ENCODE results near the gene PTPRN2. TPM values are rescaled to one million over a fixed set of nuclear protein-coding genes. Genes with fewer than 3 reads are reported as not detected.

Gene PTPRN2
- total RNA-seq, 1 experiment from 2014 or later = 1.1 TPM

DNA sequence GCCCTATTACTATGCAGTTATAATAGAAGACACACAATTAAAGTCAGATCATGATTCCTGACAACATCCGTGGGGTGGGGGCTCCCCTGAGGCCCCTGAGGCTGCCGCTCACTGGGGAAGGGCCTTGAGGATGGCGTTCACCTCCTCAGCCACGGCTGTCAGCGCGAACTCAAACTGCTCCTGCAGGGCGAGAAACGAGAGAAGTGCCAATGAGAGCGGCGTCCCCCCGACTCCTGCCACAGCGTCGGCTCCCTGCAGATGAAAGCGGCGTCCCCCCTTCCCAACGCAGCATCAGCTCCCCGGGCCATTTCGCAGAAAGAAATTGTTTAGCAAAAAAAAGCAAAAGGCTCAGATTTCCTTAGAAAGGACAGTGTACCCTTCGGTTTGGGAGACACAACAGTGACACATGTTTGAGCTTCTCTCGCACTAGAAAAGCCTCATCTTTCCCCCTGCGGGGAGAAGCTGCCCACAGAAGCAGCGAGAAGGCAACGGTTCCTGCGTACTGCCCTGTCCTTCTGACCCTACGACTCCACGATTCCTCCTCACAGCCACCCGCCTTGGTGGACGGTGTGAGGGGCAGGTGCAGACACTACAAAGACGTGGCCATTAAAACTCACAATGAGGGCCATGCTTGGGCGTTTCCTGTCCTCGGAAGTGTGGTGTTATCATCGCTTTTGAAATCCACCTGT, 1046.9 kb downstream of the PTPRN2 start:
- intact Hi-C loops (cut with micrococcal nuclease; ENCODE audit: unreplicated experiment) = no loop called here
- BruUV-seq (replicated peaks) = no TSS peak
- ChIA-PET POLR2A (no interaction called here), CTCF (no interaction called here)
- H3K36me3 ChIP-seq (ENCODE audit: control insufficient read depth, insufficient read depth, low read length) = no peaks in the 10 kb centered on the region
- no peak overlapping the region for H3K4me3 ChIP-seq (ENCODE audit: low read depth in 2 of 2, low read length in 2 of 2)
- in situ Hi-C loops (cut with HindIII; ENCODE audit: low pct_unique_long_range_greater_than_20kb, low sequenced_read_pairs) = no loop called here
- TF ChIP-seq, protein P1, sequence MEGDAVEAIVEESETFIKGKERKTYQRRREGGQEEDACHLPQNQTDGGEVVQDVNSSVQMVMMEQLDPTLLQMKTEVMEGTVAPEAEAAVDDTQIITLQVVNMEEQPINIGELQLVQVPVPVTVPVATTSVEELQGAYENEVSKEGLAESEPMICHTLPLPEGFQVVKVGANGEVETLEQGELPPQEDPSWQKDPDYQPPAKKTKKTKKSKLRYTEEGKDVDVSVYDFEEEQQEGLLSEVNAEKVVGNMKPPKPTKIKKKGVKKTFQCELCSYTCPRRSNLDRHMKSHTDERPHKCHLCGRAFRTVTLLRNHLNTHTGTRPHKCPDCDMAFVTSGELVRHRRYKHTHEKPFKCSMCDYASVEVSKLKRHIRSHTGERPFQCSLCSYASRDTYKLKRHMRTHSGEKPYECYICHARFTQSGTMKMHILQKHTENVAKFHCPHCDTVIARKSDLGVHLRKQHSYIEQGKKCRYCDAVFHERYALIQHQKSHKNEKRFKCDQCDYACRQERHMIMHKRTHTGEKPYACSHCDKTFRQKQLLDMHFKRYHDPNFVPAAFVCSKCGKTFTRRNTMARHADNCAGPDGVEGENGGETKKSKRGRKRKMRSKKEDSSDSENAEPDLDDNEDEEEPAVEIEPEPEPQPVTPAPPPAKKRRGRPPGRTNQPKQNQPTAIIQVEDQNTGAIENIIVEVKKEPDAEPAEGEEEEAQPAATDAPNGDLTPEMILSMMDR (IDR thresholded peaks at IDR 0.05) = no peak
- no peak for TF ChIP-seq TCF7L2 (IDR thresholded peaks at IDR 0.05; ENCODE audit: low read depth, low read length)
- TF ChIP-seq, protein P2, sequence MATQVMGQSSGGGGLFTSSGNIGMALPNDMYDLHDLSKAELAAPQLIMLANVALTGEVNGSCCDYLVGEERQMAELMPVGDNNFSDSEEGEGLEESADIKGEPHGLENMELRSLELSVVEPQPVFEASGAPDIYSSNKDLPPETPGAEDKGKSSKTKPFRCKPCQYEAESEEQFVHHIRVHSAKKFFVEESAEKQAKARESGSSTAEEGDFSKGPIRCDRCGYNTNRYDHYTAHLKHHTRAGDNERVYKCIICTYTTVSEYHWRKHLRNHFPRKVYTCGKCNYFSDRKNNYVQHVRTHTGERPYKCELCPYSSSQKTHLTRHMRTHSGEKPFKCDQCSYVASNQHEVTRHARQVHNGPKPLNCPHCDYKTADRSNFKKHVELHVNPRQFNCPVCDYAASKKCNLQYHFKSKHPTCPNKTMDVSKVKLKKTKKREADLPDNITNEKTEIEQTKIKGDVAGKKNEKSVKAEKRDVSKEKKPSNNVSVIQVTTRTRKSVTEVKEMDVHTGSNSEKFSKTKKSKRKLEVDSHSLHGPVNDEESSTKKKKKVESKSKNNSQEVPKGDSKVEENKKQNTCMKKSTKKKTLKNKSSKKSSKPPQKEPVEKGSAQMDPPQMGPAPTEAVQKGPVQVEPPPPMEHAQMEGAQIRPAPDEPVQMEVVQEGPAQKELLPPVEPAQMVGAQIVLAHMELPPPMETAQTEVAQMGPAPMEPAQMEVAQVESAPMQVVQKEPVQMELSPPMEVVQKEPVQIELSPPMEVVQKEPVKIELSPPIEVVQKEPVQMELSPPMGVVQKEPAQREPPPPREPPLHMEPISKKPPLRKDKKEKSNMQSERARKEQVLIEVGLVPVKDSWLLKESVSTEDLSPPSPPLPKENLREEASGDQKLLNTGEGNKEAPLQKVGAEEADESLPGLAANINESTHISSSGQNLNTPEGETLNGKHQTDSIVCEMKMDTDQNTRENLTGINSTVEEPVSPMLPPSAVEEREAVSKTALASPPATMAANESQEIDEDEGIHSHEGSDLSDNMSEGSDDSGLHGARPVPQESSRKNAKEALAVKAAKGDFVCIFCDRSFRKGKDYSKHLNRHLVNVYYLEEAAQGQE (IDR thresholded peaks at IDR 0.05; ENCODE audit: insufficient read depth in 1 of 2, low read depth in 2 of 2, low read length in 1 of 2) = no peak
- TF ChIP-seq SIN3A (IDR thresholded peaks at IDR 0.05; ENCODE audit: borderline replicate concordance, insufficient read depth, low read depth, low read length) = no peak
- TF ChIP-seq POLR2AphosphoS5 (IDR thresholded peaks at IDR 0.05; ENCODE audit: low read depth, low read length) = no peak
- DNase-seq (ENCODE audit: low read depth, low spot score) (no peak), ATAC-seq (no peak)
- H3K9me3 ChIP-seq (ENCODE audit: control insufficient read depth, insufficient read depth, low read depth, low read length) = no peaks in the 10 kb centered on the region
- H3K4me1 ChIP-seq (ENCODE audit: control insufficient read depth, insufficient read depth, low read length) = no peaks in the 10 kb centered on the region; the same call in 1 of the 2 replicates
- H3K27ac ChIP-seq (ENCODE audit: low read length) = no peak overlapping the region
- peaks cover 2% of the 10 kb centered on the region for H3K27me3 ChIP-seq (ENCODE audit: control insufficient read depth, insufficient read depth, low read length)

DNA sequence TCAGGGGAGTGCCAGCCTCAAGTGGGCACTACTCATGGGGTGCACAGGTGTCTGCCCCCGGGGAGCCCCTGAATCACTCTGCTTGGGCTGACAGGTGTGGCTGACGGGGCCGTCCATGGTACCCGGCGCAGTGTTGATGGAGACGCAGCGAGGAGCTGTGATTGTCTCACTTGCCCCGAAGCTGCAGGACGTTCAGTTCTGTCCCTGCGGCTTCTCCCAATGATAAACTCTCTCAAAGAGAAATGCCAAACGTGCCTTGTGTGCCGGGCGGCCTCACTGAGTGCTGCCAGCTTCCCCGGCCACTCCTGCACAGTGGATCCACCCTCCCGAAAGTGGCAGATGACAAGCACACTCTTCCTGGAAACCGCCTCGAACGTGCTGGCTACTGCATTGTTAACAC, 1047.6 kb downstream of the PTPRN2 start:
- intact Hi-C loops (cut with micrococcal nuclease; ENCODE audit: unreplicated experiment) = no loop called here
- POLR2A ChIA-PET = no interaction called here
- no peak overlapping the region for H3K27ac ChIP-seq (ENCODE audit: low read length)
- TF ChIP-seq, protein P2 (IDR thresholded peaks at IDR 0.05; ENCODE audit: insufficient read depth in 1 of 2, low read depth in 2 of 2, low read length in 1 of 2) = no peak
- no peak for TF ChIP-seq TCF7L2 (IDR thresholded peaks at IDR 0.05; ENCODE audit: low read depth, low read length)
- TF ChIP-seq SIN3A (IDR thresholded peaks at IDR 0.05; ENCODE audit: borderline replicate concordance, insufficient read depth, low read depth, low read length) = no peak
- TF ChIP-seq, protein P1 (IDR thresholded peaks at IDR 0.05) = no peak
- TF ChIP-seq POLR2AphosphoS5 (IDR thresholded peaks at IDR 0.05; ENCODE audit: low read depth, low read length) = no peak
- H3K4me1 ChIP-seq (ENCODE audit: control insufficient read depth, insufficient read depth, low read length) = no peaks in the 10 kb centered on the region; the same call in 1 of the 2 replicates
- ATAC-seq (no peak), DNase-seq (ENCODE audit: low read depth, low spot score) (no peak)
- peaks cover 5% of the 10 kb centered on the region for H3K27me3 ChIP-seq (ENCODE audit: control insufficient read depth, insufficient read depth, low read length)
- H3K4me3 ChIP-seq (ENCODE audit: low read depth in 2 of 2, low read length in 2 of 2) = no peak overlapping the region
- no TSS peak for BruUV-seq (replicated peaks)
- in situ Hi-C loops (cut with HindIII; ENCODE audit: low pct_unique_long_range_greater_than_20kb, low sequenced_read_pairs) = no loop called here
- CTCF ChIA-PET = no interaction called here
- H3K9me3 ChIP-seq (ENCODE audit: control insufficient read depth, insufficient read depth, low read depth, low read length) = no peaks in the 10 kb centered on the region
- no peaks in the 10 kb centered on the region for H3K36me3 ChIP-seq (ENCODE audit: control insufficient read depth, insufficient read depth, low read length)
